H1 (cell line): ENCODE results near the gene ARFRP1. TPM values are rescaled to one million over a fixed set of nuclear protein-coding genes. Genes with fewer than 3 reads are reported as not detected.
A peak's percentile ranks its signal among the peaks of the same experiment; 100 is the strongest.

Source experiments
- CTCF ChIA-PET: fragments of 300-600 bp; sonication (Branson Sonifier 250); formaldehyde crosslinking; loops from one replicate; lab custom pipeline; 2021; ENCODE audit not compliant: partially characterized antibody; lab: Charles Lee
- POLR2A ChIA-PET: fragments of 300-600 bp; sonication (Branson Sonifier 250); formaldehyde crosslinking; loops from one replicate; lab custom pipeline; 2021; ENCODE audit warnings: inconsistent platforms; ENCODE audit not compliant: partially characterized antibody; lab: Charles Lee
- DNase-seq, 2 experiments: peaks; one replicate each; pipeline versions ENCODE4 v3.0.0 to v3.0.0-alpha.2; 2010 to 2022; ENCODE audit warnings: low spot score in 2 of 2, low read depth in 1 of 2, mixed read lengths in 1 of 2
- FAIRE-seq: peaks from 2 replicates; lab custom pipeline; 2011; peaks lifted over from hg19 to GRCh38; lab: Jason Lieb, UNC
- H2AFZ ChIP-seq: 2 replicates; pipeline ENCODE4 v1.8.1; 2012; ENCODE audit warnings: low read length, inconsistent platforms
- H2AK5ac ChIP-seq: 2 replicates; pipeline ENCODE4 v1.6.1; 2013; ENCODE audit warnings: low read depth, low read length
- H2BK120ac ChIP-seq: replicated peaks from 2 replicates; pipeline ENCODE3; 2013; ENCODE audit warnings: low read depth, low read length, inconsistent platforms
- H2BK12ac ChIP-seq: 2 replicates; pipeline ENCODE4 v1.6.1; 2013; ENCODE audit warnings: low read depth, low read length
- H2BK15ac ChIP-seq: 2 replicates; pipeline ENCODE4 v1.6.1; 2013; ENCODE audit warnings: low read length
- H2BK20ac ChIP-seq: 2 replicates; pipeline ENCODE4 v1.6.1; 2013; ENCODE audit warnings: low read length
- H2BK5ac ChIP-seq: 2 replicates; pipeline ENCODE4 v1.6.1; 2013; ENCODE audit warnings: low read depth, low read length
- H3K14ac ChIP-seq: 2 replicates; pipeline ENCODE4 v1.6.1; 2013; ENCODE audit warnings: inconsistent platforms; ENCODE audit not compliant: insufficient read length
- H3K18ac ChIP-seq: 2 replicates; pipeline ENCODE4 v1.6.1; 2013; ENCODE audit warnings: low read length; ENCODE audit errors: extremely low read depth
- H3K23ac ChIP-seq: 2 replicates; pipeline ENCODE4 v1.6.1; 2013; ENCODE audit warnings: inconsistent platforms; ENCODE audit not compliant: insufficient read length
- H3K23me2 ChIP-seq: 2 replicates; pipeline ENCODE4 v1.6.1; 2013; ENCODE audit warnings: low read depth, low read length
- H3K27ac ChIP-seq: 2 replicates; pipeline ENCODE4 v1.6.1; 2011; ENCODE audit warnings: low read depth, low read length, inconsistent platforms
- H3K27me3 ChIP-seq, 4 experiments: replicated peaks in 1 of 4; 1 replicate in 1 of 4; 2 replicates in 3 of 4; pipeline versions ENCODE4 v1.6.1 to v1.8.1; 2011 to 2013; ENCODE audit warnings: low read length in 3 of 4, mild to moderate bottlenecking in 3 of 4, inconsistent platforms in 2 of 4, mixed read lengths in 2 of 4, moderate library complexity in 1 of 4; ENCODE audit not compliant: control insufficient read depth in 3 of 4, insufficient read depth in 3 of 4; ENCODE audit errors: extremely low read depth in 1 of 4
- H3K36me3 ChIP-seq, 4 experiments: 2 replicates each; pipeline versions ENCODE4 v1.6.1 to v1.8.1; 2011 to 2013; ENCODE audit warnings: mild to moderate bottlenecking in 4 of 4, low read length in 3 of 4, moderate library complexity in 2 of 4, control low read depth in 1 of 4, inconsistent platforms in 1 of 4; ENCODE audit not compliant: insufficient read depth in 4 of 4, control insufficient read depth in 2 of 4
- H3K4ac ChIP-seq: replicated peaks from 2 replicates; pipeline ENCODE3; 2013; ENCODE audit warnings: low read length, low read depth, mixed read lengths, inconsistent platforms; ENCODE audit not compliant: insufficient read length
- H3K4me1 ChIP-seq, 4 experiments: replicated peaks in 1 of 4; 1 replicate in 1 of 4; 2 replicates in 3 of 4; pipeline versions ENCODE4 v1.6.1 to v1.8.1; 2011 to 2013; ENCODE audit warnings: low read length in 3 of 4, inconsistent platforms in 2 of 4, mixed read lengths in 1 of 4; ENCODE audit not compliant: insufficient read depth in 4 of 4, control insufficient read depth in 3 of 4
- H3K4me2 ChIP-seq, 2 experiments: 2 replicates each; pipeline versions ENCODE4 v1.6.1 to v1.8.1; 2011 to 2013; ENCODE audit warnings: low read depth in 2 of 2, low read length in 2 of 2, control low read depth in 1 of 2, inconsistent platforms in 1 of 2, mild to moderate bottlenecking in 1 of 2; ENCODE audit not compliant: insufficient read depth in 1 of 2
- H3K4me3 ChIP-seq, 4 experiments: fragments of 200-600, 300-600 bp in 1 of 4; sonication (generic), shearing (Covaris generic), sonication (Bioruptor Twin) in 1 of 4; 2 replicates each; pipeline versions ENCODE4 v1.5.1 to v1.8.1; 2011 to 2016; ENCODE audit warnings: low read length in 4 of 4, low read depth in 3 of 4, control low read depth in 2 of 4, inconsistent platforms in 2 of 4, mild to moderate bottlenecking in 2 of 4, mixed read lengths in 1 of 4, moderate library complexity in 1 of 4; ENCODE audit not compliant: insufficient read depth in 2 of 4; ENCODE audit errors: extremely low read depth in 1 of 4
- H3K56ac ChIP-seq: replicated peaks from 2 replicates; pipeline ENCODE3; 2013; ENCODE audit warnings: low read depth, mild to moderate bottlenecking, mixed read lengths, low read length, inconsistent platforms; ENCODE audit not compliant: insufficient read length
- H3K79me1 ChIP-seq: 2 replicates; pipeline ENCODE4 v1.6.1; 2013; ENCODE audit warnings: low read depth, low read length, control low read depth
- H3K79me2 ChIP-seq, 2 experiments: 2 replicates each; pipeline versions ENCODE4 v1.6.1 to v1.8.1; 2012 to 2013; ENCODE audit warnings: low read length in 2 of 2, mild to moderate bottlenecking in 2 of 2, inconsistent platforms in 1 of 2; ENCODE audit not compliant: insufficient read depth in 2 of 2, control insufficient read depth in 1 of 2
- H3K9ac ChIP-seq, 4 experiments: replicated peaks in 1 of 4; 1 replicate in 1 of 4; 2 replicates in 3 of 4; pipeline versions ENCODE4 v1.6.1 to v1.8.1; 2011 to 2013; ENCODE audit warnings: low read depth in 3 of 4, low read length in 3 of 4, control low read depth in 2 of 4, mild to moderate bottlenecking in 2 of 4, moderate library complexity in 2 of 4, inconsistent platforms in 1 of 4; ENCODE audit errors: extremely low read depth in 1 of 4
- H3K9me3 ChIP-seq, 2 experiments: 2 replicates each; pipeline versions ENCODE4 v1.6.1 to v1.8.1; 2012 to 2013; ENCODE audit warnings: mild to moderate bottlenecking in 2 of 2, moderate library complexity in 2 of 2, control low read depth in 1 of 2, inconsistent platforms in 1 of 2, low read depth in 1 of 2, low read length in 1 of 2, mixed read lengths in 1 of 2; ENCODE audit not compliant: insufficient read depth in 2 of 2
- H4K20me1 ChIP-seq, 2 experiments: replicated peaks in 1 of 2; 2 replicates each; pipeline versions ENCODE3 to v1.8.1; 2011 to 2013; ENCODE audit warnings: inconsistent platforms in 2 of 2, low read length in 2 of 2, mild to moderate bottlenecking in 1 of 2; ENCODE audit not compliant: insufficient read depth in 2 of 2, control insufficient read depth in 1 of 2
- H4K5ac ChIP-seq: 2 replicates; pipeline ENCODE4 v1.6.1; 2013; ENCODE audit warnings: low read length, low read depth, mixed read lengths, inconsistent platforms; ENCODE audit not compliant: insufficient read length
- H4K8ac ChIP-seq: 2 replicates; pipeline ENCODE4 v1.8.0; 2013; ENCODE audit warnings: mild to moderate bottlenecking, moderate library complexity, low read length, inconsistent platforms; ENCODE audit not compliant: insufficient read depth; ENCODE audit errors: extremely low read depth
- H4K91ac ChIP-seq: replicated peaks from 2 replicates; pipeline ENCODE3; 2013; ENCODE audit warnings: low read length, mixed read lengths, inconsistent platforms; ENCODE audit not compliant: insufficient read length
- CHD1 ChIP-seq: IDR thresholded peaks from 2 replicates; pipeline ENCODE4 v1.6.1; 2012; ENCODE audit warnings: low read depth, low read length, improper control_type of control experiment
- CTBP2 ChIP-seq: IDR thresholded peaks from 2 replicates; pipeline ENCODE4 v1.7.0; 2011; ENCODE audit warnings: borderline replicate concordance, mild to moderate bottlenecking, moderate library complexity, mixed read lengths, low read length; ENCODE audit not compliant: insufficient read depth, insufficient read length
- E2F6 ChIP-seq: IDR thresholded peaks from 2 replicates; pipeline ENCODE4 v1.6.1; 2012; ENCODE audit warnings: inconsistent platforms
- JUND ChIP-seq: IDR thresholded peaks from 2 replicates; pipeline ENCODE4 v1.6.1; 2011; ENCODE audit warnings: mild to moderate bottlenecking, improper control_type of control experiment, low read length
- KDM4A ChIP-seq: IDR thresholded peaks from one replicate; pipeline ENCODE4 v1.7.1; 2012; ENCODE audit warnings: low read depth, mild to moderate bottlenecking, moderate library complexity, low read length, inconsistent platforms; ENCODE audit not compliant: severe bottlenecking
- KDM5A ChIP-seq: fragments of 200-600 bp; IDR thresholded peaks from 2 replicates; pipeline ENCODE4 v1.7.1; 2012; ENCODE audit warnings: mild to moderate bottlenecking, low read length, inconsistent platforms, mixed read lengths
- NANOG ChIP-seq: IDR thresholded peaks from 2 replicates; pipeline ENCODE4 v1.6.1; 2011; ENCODE audit warnings: low read length, low read depth, mild to moderate bottlenecking, inconsistent platforms; ENCODE audit not compliant: insufficient read depth, poor library complexity, severe bottlenecking
- RBBP5 ChIP-seq: IDR thresholded peaks from 2 replicates; pipeline ENCODE4 v1.7.1; 2012; ENCODE audit warnings: low read depth, mild to moderate bottlenecking, inconsistent platforms, low read length, moderate library complexity, borderline replicate concordance
- SAP30 ChIP-seq: fragments of 300-600 bp; sonication (generic); IDR thresholded peaks from 2 replicates; pipeline ENCODE4 v1.7.1; 2012; ENCODE audit warnings: low read length, moderate library complexity, mild to moderate bottlenecking, inconsistent platforms; ENCODE audit not compliant: insufficient read depth, insufficient replicate concordance
- USF2 ChIP-seq: IDR thresholded peaks from 2 replicates; pipeline ENCODE4 v1.6.1; 2011; ENCODE audit warnings: low read length, improper control_type of control experiment
- WGBS, 2 experiments: shearing (Covaris generic) in 1 of 2; methylation state at CpG; one replicate each; pipeline versions ENCODE4 v1.1.6 to v1.1.7; 2013 to 2015; ENCODE audit warnings: low lambda C conversion rate in 2 of 2, mixed read lengths in 2 of 2, inconsistent platforms in 1 of 2, low coverage in 1 of 2, missing lambda C conversion rate in 1 of 2; ENCODE audit not compliant: insufficient replicate concordance in 2 of 2, insufficient coverage in 1 of 2, insufficient read length in 1 of 2; ENCODE audit errors: extremely low coverage in 1 of 2, missing lambda C conversion rate in 1 of 2; 5-methylcytosine and 5-hydroxymethylcytosine counted together
- polyA plus RNA-seq, 7 experiments: library from polyadenylated mRNA; depleted of rRNA in 3 of 7; stranded (reverse) in 5 of 7; unstranded in 2 of 7; fragments of >200 nt in 5 of 7; fragments of 200-250 nt in 2 of 7; gene quantifications; 1 replicate in 5 of 7; 2 replicates in 1 of 7; 4 replicates in 1 of 7; pipeline versions ENCODE4 v1.2.1 to v1.2.3, GENCODE V29; 2011 to 2013; ENCODE audit warnings: missing spikeins in 2 of 7, mixed read lengths in 2 of 7
- total RNA-seq: library from RNA; stranded (reverse); fragmentation: NEBNext Ultra II Directional; extraction: Animal tissue kit (Norgen Biotek cat#: 25700); gene quantifications from 2 replicates; pipeline ENCODE4 v1.2.1, GENCODE V29; 2021

Gene ARFRP1
- total and polyA plus RNA-seq, 2 of the 8 experiments (the other 6 are each of a cell fraction or from before 2014, with no cell fraction given) = 12.9 to 22.9 TPM

- Histone ChIP-seq H2BK20ac (no peak overlapping the region), H4K91ac (peak overlapping the region; percentile 2), H4K5ac (no peak overlapping the region), H3K27me3 (peaks cover 0 to 2% (median 0%) of the 10 kb centered on the region in 4 experiments; a peak in 2 of 7 replicates), H2BK15ac (peak overlapping the region; percentile 89; the same call in 1 of the 2 replicates), H3K79me1 (no peaks in the 10 kb centered on the region; the same call in 1 of the 2 replicates), H2AK5ac (peak overlapping the region; percentile 5; the same call in 1 of the 2 replicates), H3K79me2 (peaks cover 0 to 9% of the 10 kb centered on the region in 2 experiments; a peak in 1 of 4 replicates), H2BK120ac (no peak overlapping the region), H2BK12ac (0 out of 2 replicates have a peak overlapping the region, but pooled peaks have one; percentile 1), H3K9ac (no peak overlapping the region; a peak in 1 of 7 replicates), H3K23ac (no peak overlapping the region), H3K27ac (no peak overlapping the region), H3K14ac (no peak overlapping the region), H3K56ac (no peak overlapping the region), H3K23me2 (peaks cover 22% of the 10 kb centered on the region), H3K9me3 (no peaks in the 10 kb centered on the region), H3K18ac (no peak overlapping the region), H4K8ac (no peak overlapping the region), H3K4ac (no peak overlapping the region), H3K4me1 (peaks cover 0 to 24% (median 18%) of the 10 kb centered on the region in 4 experiments; a peak in 6 of 7 replicates), H3K4me2 (peak overlapping the region in 1 of 2 experiments; percentile 71; a peak in 1 of 4 replicates), H4K20me1 (peaks cover 9 to 11% of the 10 kb centered on the region in 2 experiments), H2BK5ac (0 out of 2 replicates have a peak overlapping the region, but pooled peaks have one; percentile 35), H2AFZ (no peak overlapping the region), H3K36me3 (no peaks in the 10 kb centered on the region), H3K4me3 (no peak overlapping the region)
- ChIA-PET CTCF (interaction anchor here (1.2 to 1.6 kb wide), 2 partner anchors 13 to 118 kb away, joined by 3 to 5 read pairs; partner anchors contain the start of gene PTK6), POLR2A (interaction anchor here (1.0 to 1.2 kb wide), 2 partner anchors 30 to 119 kb away, joined by 3 read pairs; no protein-coding TSS in a partner anchor)
- FAIRE-seq = no peak
- 92% methylated on average over 4 of the region's 4 CpGs; no CpG with 5 or more reads in 1 of the 2 experiments for WGBS, 2 experiments
- no peak for DNase-seq
- TF ChIP-seq E2F6 (no peak), JUND (no peak), RBBP5 (no peak), NANOG (no peak), SAP30 (no peak), USF2 (no peak), CTBP2 (no peak), KDM4A (no peak), CHD1 (no peak), KDM5A (no peak)
Observed at GRCh38 chr20:63655249-63655648, 52.5 kb downstream of the ARFRP1 start.
